Peyer's patch (tissue), 4 donors: ENCODE measurements around the gene LRRC28. TPM values are rescaled to one million over a fixed set of nuclear protein-coding genes. Genes with fewer than 3 reads are reported as not detected.

Experiments used
- DNase-seq, 3 donors: peaks; one replicate each; pipeline ENCODE4 v3.0.0-alpha.2; 2017 to 2019
- H3K27ac ChIP-seq, 4 donors: fragments of 200-600 bp; sonication (generic); one replicate each; pipeline ENCODE4 v1.5.1; 2016 to 2019
- H3K27me3 ChIP-seq, 2 donors: fragments of 200-600 bp; sonication (generic); one replicate each; pipeline ENCODE4 v1.5.1; 2019
- H3K36me3 ChIP-seq, 3 donors: fragments of 200-600 bp; sonication (generic); one replicate each; pipeline ENCODE4 v1.5.1; 2016 to 2019
- H3K4me1 ChIP-seq, 4 donors: fragments of 200-600 bp; sonication (generic); one replicate each; pipeline ENCODE4 v1.5.1; 2016 to 2019
- H3K4me3 ChIP-seq, 4 donors: fragments of 200-600 bp; sonication (generic); 1 replicate in 3 of 4; 2 replicates in 1 of 4; pipeline ENCODE4 v1.5.1; 2016 to 2019; ENCODE audit warnings: mild to moderate bottlenecking in 1 of 4
- H3K9me3 ChIP-seq, 4 donors: fragments of 200-600 bp; sonication (generic); one replicate each; pipeline ENCODE4 v1.5.1; 2016 to 2019; ENCODE audit warnings: mild to moderate bottlenecking in 1 of 4
- CTCF ChIP-seq, 6 experiments: fragments of 450-650 bp in 4 of 6; fragments of 200-600 bp in 2 of 6; sonication (generic) in 1 of 6; IDR thresholded peaks; one replicate each; pipeline ENCODE4 v1.5.1; 2017 to 2019; ENCODE audit warnings: antibody characterized with exemption in 6 of 6, mild to moderate bottlenecking in 3 of 6, moderate library complexity in 1 of 6
- POLR2A ChIP-seq, 2 donors: fragments of 450-650 bp; IDR thresholded peaks; one replicate each; pipeline ENCODE4 v1.5.1; 2017; ENCODE audit warnings: antibody characterized with exemption in 2 of 2, mild to moderate bottlenecking in 2 of 2, moderate library complexity in 2 of 2
- total RNA-seq, 4 donors: library from RNA; depleted of rRNA; stranded (reverse); fragments of >200 nt; gene quantifications; one replicate each; pipeline ENCODE4 v1.1.0, GENCODE V29; 2016

The LRRC28 gene
- total RNA-seq, 4 donors from 2014 or later, result 62.7 to 197 (median 157) TPM

- no peak for DNase-seq
- Histone ChIP-seq H3K4me3 (no peak overlapping the region), H3K27ac (no peak overlapping the region), H3K36me3 (no peaks in the 10 kb centered on the region), H3K27me3 (no peaks in the 10 kb centered on the region), H3K4me1 (peaks cover 0 to 4% (median 0%) of the 10 kb centered on the region in 4 donors), H3K9me3 (no peaks in the 10 kb centered on the region)
- TF ChIP-seq CTCF (IDR thresholded peaks at IDR 0.05) (no peak), POLR2A (IDR thresholded peaks at IDR 0.05) (no peak)
Measured at GRCh38 chr15:99403597-99403996, 152.3 kb downstream of the LRRC28 start.

GRCh38 chr15:99404454-99404853 lies 153.2 kb downstream of the LRRC28 start:
- H3K27ac ChIP-seq, result no peak overlapping the region
- DNase-seq, result no peak
- H3K9me3 ChIP-seq, result no peaks in the 10 kb centered on the region
- no peak overlapping the region for H3K4me3 ChIP-seq
- no peaks in the 10 kb centered on the region for H3K27me3 ChIP-seq
- H3K4me1 ChIP-seq, result peaks cover 0 to 13% (median 0%) of the 10 kb centered on the region in 4 donors
- TF ChIP-seq POLR2A (IDR thresholded peaks at IDR 0.05), result no peak
- no peak for TF ChIP-seq CTCF (IDR thresholded peaks at IDR 0.05)
- no peaks in the 10 kb centered on the region for H3K36me3 ChIP-seq

- no peak overlapping the region for H3K4me3 ChIP-seq
- no peak overlapping the region for H3K27ac ChIP-seq
- H3K9me3 ChIP-seq, result no peaks in the 10 kb centered on the region
- no peaks in the 10 kb centered on the region for H3K36me3 ChIP-seq
- DNase-seq, result no peak
- H3K27me3 ChIP-seq, result no peaks in the 10 kb centered on the region
- TF ChIP-seq POLR2A (IDR thresholded peaks at IDR 0.05), result no peak
- no peak for TF ChIP-seq CTCF (IDR thresholded peaks at IDR 0.05)
- peaks cover 0 to 16% (median 0%) of the 10 kb centered on the region in 4 donors for H3K4me1 ChIP-seq
Measured at GRCh38 chr15:99406120-99406519, 154.8 kb downstream of the LRRC28 start.

GRCh38 chr15:99406716-99407487 lies 155.6 kb downstream of the LRRC28 start:
- TF ChIP-seq CTCF (IDR thresholded peaks at IDR 0.05) (no peak), POLR2A (IDR thresholded peaks at IDR 0.05) (no peak)
- no peak overlapping the region for H3K27ac ChIP-seq
- no peaks in the 10 kb centered on the region for H3K9me3 ChIP-seq
- no peak for DNase-seq
- peaks cover 0 to 16% (median 0%) of the 10 kb centered on the region in 4 donors for H3K4me1 ChIP-seq
- H3K4me3 ChIP-seq, result no peak overlapping the region
- H3K27me3 ChIP-seq, result no peaks in the 10 kb centered on the region
- H3K36me3 ChIP-seq, result no peaks in the 10 kb centered on the region

GRCh38 chr15:99407716-99408115 lies 156.4 kb downstream of the LRRC28 start:
- H3K27ac ChIP-seq, result peak overlapping the region in 1 of 4 donors; percentile 41
- peak in 1 of 3 donors; percentile 28 for DNase-seq

More at GRCh38 chr15:99407716-99408115, 156.4 kb downstream of the LRRC28 start:
- H3K4me3 ChIP-seq, result no peak overlapping the region
- no peaks in the 10 kb centered on the region for H3K9me3 ChIP-seq
- TF ChIP-seq POLR2A (IDR thresholded peaks at IDR 0.05) (no peak), CTCF (IDR thresholded peaks at IDR 0.05) (no peak)
- H3K36me3 ChIP-seq, result no peaks in the 10 kb centered on the region
- H3K27me3 ChIP-seq, result no peaks in the 10 kb centered on the region
- peaks cover 0 to 16% (median 0%) of the 10 kb centered on the region in 4 donors for H3K4me1 ChIP-seq
